Suppressor macrophage treated with lipopolysaccharide for 4 hours (primary cell): ENCODE results near the gene CHCHD6.

ENCODE experiments used
- DNase-seq: peaks from one replicate; pipeline ENCODE4 v3.0.0-alpha.2; 2020

CHCHD6 gene

GRCh38 chr3:126998320-126998719 is 294.3 kb downstream of the CHCHD6 start:
- DNase-seq: no peak

DNA sequence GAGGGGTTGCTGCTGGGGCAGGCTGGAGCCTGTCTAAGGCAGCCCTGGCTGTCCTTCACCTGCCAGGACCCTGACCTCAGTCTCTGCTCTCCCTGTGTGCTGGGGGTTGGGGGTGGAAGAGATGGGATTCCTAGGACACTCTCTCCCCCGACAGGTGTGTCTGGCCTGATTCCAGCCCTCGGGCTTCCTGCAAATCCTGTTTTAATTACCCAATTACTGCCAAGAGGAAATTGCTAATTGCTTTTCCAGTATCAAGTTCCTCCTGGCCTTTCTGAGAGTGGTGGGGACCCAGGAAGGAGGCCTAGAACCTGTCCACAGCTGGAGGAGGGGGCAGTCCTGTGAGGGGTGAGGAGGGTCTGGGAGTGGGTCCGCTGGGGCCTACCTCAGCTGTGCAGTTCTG is 294.7 kb downstream of the CHCHD6 start:
- DNase-seq: no peak

- no peak for DNase-seq
These were observed 295.3 kb downstream of the CHCHD6 start for GRCh38 chr3:126999383-126999782.

GRCh38 chr3:127000119-127000518 is 296.1 kb downstream of the CHCHD6 start:
- no peak for DNase-seq

GRCh38 chr3:127000761-127001160 is 296.7 kb downstream of the CHCHD6 start:
- no peak for DNase-seq

- no peak for DNase-seq
These were observed 297.6 kb downstream of the CHCHD6 start for GRCh38 chr3:127001486-127002194.

DNA sequence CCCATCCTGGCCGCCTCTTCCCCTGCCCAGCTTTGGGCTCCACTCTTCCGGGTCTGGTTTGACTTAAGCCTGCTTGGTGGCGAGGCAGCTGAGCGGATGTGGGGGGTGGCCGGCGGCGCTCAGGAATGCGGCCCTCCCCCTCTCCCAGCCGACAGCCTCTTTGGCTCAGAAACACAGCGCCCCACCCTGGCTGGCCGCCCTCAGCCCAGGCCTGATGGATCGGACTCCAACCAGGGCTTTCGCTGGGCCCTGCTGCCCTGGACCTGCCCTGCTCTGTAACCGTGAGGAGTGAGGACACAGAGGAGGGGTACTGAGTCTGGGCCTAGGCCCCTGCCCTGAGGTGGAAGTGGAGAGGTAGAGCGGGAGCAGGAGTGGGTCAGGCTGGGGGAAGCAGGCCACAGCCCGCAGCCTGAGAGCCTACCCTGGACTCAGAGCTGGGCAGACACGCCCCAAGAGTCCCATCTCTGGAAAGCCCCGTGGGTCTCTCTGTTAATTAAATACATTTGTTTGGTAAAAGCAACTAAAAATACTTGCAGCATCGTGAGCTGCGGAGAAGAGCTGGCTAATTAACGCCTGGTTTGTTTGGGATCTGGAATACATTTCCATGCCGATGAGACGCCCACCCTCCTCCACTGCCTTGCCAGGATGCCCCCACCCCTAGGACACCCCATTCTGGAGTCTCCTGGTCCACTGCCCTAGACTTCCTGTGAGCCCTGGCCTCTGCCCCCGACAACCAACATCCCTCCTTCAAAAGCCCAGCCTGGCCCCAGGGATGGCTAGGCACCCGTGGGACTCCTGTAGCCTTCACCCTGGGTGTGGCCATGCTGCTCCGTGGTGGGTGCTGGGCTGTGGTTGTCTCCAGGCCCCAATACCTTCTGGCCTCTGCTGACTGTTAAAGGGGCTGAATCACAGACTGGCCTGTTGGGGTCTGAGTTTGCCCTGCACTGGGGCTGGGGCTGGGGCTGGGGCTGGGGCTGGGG is 298.4 kb downstream of the CHCHD6 start:
- DNase-seq: no peak

GRCh38 chr3:127003175-127003555 is 299.1 kb downstream of the CHCHD6 start:
- DNase-seq: no peak

GRCh38 chr3:127003601-127004280 is 299.7 kb downstream of the CHCHD6 start:
- no peak for DNase-seq

DNA sequence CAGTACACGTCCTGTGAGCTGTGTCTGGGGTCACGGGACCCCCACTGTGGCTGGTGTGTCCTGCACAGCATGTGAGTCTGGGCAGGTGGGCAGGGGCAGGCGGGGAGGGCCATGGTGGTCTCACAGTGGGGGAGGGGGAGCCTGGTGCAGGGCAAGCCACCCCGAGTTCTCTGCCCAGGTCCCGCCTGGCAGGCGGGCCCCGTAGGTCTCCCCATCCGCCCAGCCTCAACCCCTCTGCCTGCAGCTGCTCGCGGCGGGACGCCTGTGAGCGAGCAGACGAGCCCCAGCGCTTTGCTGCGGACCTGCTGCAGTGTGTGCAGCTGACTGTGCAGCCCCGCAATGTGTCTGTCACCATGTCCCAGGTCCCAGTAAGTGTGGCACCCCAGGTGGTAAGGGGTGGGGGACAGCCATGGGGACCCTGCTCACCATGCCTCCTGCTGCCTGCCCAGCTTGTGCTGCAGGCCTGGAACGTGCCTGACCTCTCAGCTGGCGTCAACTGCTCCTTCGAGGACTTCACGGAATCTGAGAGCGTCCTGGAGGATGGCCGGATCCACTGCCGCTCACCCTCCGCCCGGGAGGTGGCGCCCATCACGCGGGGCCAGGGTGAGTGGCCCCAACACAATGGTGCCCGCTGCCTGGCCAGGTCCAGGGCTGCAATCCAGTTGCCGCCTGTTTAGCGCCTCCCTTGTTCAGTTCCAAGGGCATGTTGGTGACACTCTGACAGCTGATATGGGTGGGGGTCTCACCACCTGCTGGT is 300.8 kb downstream of the CHCHD6 start:
- DNase-seq: no peak

GRCh38 chr3:127005864-127006500 is 301.9 kb downstream of the CHCHD6 start:
- no peak for DNase-seq

GRCh38 chr3:127006781-127007436 is 302.9 kb downstream of the CHCHD6 start:
- no peak for DNase-seq

DNA sequence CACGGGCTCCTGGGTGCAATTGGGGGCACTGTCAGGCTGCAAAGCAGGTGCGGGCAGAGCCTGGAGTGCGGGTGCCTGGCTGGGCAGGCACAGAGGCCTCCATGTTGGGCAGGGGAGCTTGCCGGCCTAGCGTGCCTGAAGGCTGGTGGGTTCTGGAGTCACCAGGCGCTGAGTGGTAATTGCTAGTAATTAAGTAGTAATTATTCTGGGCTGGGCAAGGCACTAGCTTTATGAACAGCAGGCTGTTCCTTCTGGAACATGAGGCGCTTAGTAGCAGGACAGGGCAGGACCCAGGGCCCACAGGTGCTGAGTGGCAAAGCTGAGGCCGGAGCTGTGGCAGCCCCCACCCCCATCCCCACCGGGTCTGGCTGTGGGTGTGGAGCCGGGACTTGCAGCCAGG is 304.2 kb downstream of the CHCHD6 start:
- no peak for DNase-seq

GRCh38 chr3:127009531-127009930 is 305.5 kb downstream of the CHCHD6 start:
- no peak for DNase-seq
